ENCODE data around the gene RPTOR.

Gene RPTOR

GRCh38 chr17:80904036-80904753 is 359.6 kb downstream of the RPTOR start:
- DNase-seq: no peak

GRCh38 chr17:80905586-80906230 is 361.1 kb downstream of the RPTOR start:
- DNase-seq: no peak

- no peak for DNase-seq
These were observed 362.0 kb downstream of the RPTOR start for GRCh38 chr17:80906364-80907259.

- DNase-seq: no peak
These were observed 362.6 kb downstream of the RPTOR start for GRCh38 chr17:80907281-80907680.

GRCh38 chr17:80908211-80908610 is 363.6 kb downstream of the RPTOR start:
- DNase-seq: no peak

- DNase-seq: no peak
These were observed 364.1 kb downstream of the RPTOR start for GRCh38 chr17:80908776-80909175.

- no peak for DNase-seq
These were observed 365.0 kb downstream of the RPTOR start for GRCh38 chr17:80909635-80910034.

GRCh38 chr17:80910043-80910442 is 365.4 kb downstream of the RPTOR start:
- DNase-seq: no peak

GRCh38 chr17:80912476-80912875 is 367.8 kb downstream of the RPTOR start:
- no peak for DNase-seq

GRCh38 chr17:80913928-80914821 is 369.5 kb downstream of the RPTOR start:
- no peak for DNase-seq

GRCh38 chr17:80916246-80916645 is 371.6 kb downstream of the RPTOR start:
- DNase-seq: no peak

GRCh38 chr17:80917716-80918560 is 373.3 kb downstream of the RPTOR start:
- DNase-seq: no peak

GRCh38 chr17:80918731-80919130 is 374.1 kb downstream of the RPTOR start:
- DNase-seq: no peak

GRCh38 chr17:80919331-80920311 is 375.0 kb downstream of the RPTOR start:
- DNase-seq: no peak

GRCh38 chr17:80920441-80920840 is 375.8 kb downstream of the RPTOR start:
- no peak for DNase-seq

GRCh38 chr17:80921159-80921558 is 376.5 kb downstream of the RPTOR start:
- DNase-seq: no peak

- no peak for DNase-seq
These were observed 377.3 kb downstream of the RPTOR start for GRCh38 chr17:80921741-80922579.

GRCh38 chr17:80922580-80923160 is 378.0 kb downstream of the RPTOR start:
- DNase-seq: no peak
